ENCODE measurements around the gene CDH8.

Gene CDH8

DNA sequence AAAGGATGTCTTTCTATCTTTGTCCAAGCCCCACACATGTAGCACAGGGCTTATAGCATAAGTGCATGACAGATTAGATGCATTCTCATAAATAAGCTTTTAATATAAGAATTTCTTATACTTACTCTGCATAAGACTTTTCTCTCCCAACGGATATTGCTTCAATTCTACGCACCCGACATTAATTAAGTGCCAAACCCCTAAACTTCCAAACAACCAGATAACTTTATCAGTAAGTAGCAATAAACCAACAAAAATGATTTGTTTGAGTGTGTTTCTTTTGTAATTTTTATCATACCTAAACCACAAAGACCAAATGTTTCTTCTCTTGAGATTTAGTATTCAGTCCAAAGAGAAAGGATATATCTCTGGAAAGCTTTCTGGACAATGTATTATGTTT, 391.5 kb downstream of the CDH8 start:
- no peak overlapping the region for H3K4me3 ChIP-seq
- H3K27ac ChIP-seq = no peak overlapping the region
- no peak for DNase-seq (ENCODE audit: low spot score)
- TF ChIP-seq, protein P1, sequence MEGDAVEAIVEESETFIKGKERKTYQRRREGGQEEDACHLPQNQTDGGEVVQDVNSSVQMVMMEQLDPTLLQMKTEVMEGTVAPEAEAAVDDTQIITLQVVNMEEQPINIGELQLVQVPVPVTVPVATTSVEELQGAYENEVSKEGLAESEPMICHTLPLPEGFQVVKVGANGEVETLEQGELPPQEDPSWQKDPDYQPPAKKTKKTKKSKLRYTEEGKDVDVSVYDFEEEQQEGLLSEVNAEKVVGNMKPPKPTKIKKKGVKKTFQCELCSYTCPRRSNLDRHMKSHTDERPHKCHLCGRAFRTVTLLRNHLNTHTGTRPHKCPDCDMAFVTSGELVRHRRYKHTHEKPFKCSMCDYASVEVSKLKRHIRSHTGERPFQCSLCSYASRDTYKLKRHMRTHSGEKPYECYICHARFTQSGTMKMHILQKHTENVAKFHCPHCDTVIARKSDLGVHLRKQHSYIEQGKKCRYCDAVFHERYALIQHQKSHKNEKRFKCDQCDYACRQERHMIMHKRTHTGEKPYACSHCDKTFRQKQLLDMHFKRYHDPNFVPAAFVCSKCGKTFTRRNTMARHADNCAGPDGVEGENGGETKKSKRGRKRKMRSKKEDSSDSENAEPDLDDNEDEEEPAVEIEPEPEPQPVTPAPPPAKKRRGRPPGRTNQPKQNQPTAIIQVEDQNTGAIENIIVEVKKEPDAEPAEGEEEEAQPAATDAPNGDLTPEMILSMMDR (IDR thresholded peaks at IDR 0.05) = no peak

DNA sequence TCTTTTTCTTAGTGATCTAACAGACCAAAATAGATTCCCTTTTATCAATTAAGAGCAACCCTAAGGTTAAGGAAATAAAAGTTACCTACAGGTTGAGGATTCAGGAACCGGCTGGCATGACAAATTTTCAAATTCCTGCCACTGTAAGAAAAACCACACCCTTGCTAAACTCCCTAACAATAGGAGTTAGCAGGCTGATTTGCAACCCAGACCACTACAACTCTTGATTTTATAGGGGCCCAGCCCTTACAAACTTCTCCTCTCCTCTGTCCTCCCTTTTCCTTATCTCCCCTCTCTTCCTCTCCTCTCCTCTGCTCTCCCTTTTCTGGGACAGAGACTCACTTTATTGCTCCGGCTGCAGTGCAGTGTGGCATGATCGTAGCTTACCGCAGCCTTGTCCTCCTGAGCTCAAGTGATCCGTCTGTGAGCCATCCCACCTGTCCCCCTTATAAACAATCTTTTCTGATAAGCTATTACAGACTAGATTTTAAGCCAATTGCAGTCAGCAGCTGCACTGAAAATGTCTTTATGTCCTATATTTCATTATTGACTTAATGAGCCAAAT, 418.9 kb downstream of the CDH8 start:
- no peak overlapping the region for H3K4me3 ChIP-seq
- DNase-seq (ENCODE audit: low spot score) = no peak
- H3K27ac ChIP-seq = no peak overlapping the region
- TF ChIP-seq, protein P1 (IDR thresholded peaks at IDR 0.05) = no peak

DNA sequence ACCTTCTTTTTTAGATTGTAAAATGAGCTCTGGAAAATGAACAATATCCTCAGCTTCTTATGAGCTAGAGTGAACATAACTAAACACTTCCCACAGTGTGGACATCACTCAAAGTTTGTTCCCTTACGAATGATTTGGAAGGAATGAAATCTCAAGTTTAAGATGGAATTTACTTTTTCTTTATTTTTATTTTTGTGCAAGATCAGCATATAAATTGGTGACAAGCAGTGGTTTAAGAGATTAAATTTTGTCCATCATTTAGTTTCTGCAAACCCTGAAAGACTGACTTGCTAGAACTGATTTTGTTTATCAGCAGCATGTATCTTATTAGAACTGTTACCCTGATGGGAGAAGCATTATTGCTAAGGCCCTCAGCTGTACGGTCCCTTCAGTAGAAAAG, 420.1 kb downstream of the CDH8 start:
- Histone ChIP-seq H3K4me3 (no peak overlapping the region), H3K27ac (no peak overlapping the region)
- TF ChIP-seq, protein P1 (IDR thresholded peaks at IDR 0.05) = no peak
- no peak for DNase-seq (ENCODE audit: low spot score)

DNA sequence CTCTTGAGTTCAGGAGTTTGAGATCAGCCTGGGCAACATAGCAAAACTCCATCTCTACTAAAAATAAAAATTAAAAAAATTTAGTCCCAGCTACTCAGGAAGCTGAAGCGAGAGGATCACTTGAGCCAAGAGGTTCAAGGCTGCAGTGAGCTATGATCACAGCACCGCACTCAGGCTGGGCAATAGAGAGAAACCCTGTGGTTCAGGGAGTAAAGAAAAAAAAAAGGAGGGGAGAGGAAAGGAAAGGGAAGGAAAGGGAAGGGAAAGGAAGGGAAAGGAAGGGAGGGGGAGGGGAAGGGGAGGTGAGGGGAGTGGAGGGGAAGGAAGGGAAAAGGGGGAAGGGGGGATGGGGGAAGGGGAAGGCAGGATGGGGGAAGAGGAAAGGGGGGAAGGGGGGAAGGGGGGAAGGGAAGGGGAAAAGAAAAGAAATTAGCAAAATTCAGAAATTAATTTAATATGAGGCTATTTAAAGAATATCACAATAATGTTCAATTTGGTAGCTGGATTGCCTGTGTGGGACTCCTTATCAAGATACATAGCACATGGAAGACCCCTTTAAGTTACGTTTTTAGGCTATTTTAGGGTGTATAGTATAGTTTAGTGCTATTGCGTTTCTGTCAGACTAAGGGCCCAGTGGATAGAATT, 424.3 kb downstream of the CDH8 start:
- TF ChIP-seq, protein P1 (IDR thresholded peaks at IDR 0.05) = no peak

DNA sequence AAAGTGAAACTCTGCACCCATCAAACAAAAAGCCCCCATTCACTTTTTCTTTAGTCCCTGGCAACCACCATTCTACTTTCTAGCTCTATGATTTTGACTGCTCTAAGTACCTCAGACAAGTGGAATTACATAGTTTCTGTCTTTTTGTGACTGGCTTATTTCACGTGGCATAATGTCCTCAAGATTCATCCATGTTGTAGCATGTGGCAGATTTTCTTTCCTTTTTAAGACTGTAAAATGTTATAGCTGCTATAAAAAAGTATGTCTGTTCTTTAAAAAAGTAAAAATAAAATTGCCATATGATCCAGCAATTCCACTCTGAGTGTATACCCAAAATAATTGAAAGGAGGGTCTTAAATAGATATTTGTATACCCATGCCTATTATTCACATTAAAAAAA, 429.7 kb downstream of the CDH8 start:
- TF ChIP-seq, protein P1 (IDR thresholded peaks at IDR 0.05) = no peak
- no peak for DNase-seq (ENCODE audit: low spot score)
- Histone ChIP-seq H3K4me3 (no peak overlapping the region), H3K27ac (no peak overlapping the region)

More for the DNA sequence above, 424.3 kb downstream of the CDH8 start:
- Histone ChIP-seq H3K4me3 (no peak overlapping the region), H3K27ac (no peak overlapping the region)
- no peak for DNase-seq (ENCODE audit: low spot score)
